GM19239 (cell line): ENCODE data around the gene CRYBA4.
A peak's percentile ranks its signal among the peaks of the same experiment; 100 is the strongest.

ENCODE experiments used
- DNase-seq: peaks from one replicate; pipeline ENCODE4 v3.0.0; 2011; ENCODE audit warnings: low spot score; ENCODE audit not compliant: insufficient read length
- FAIRE-seq: peaks from 2 replicates; lab custom pipeline; 2011; peaks lifted over from hg19 to GRCh38; lab: Jason Lieb, UNC

CRYBA4 gene

GRCh38 chr22:26677217-26677616 lies 55.5 kb downstream of the CRYBA4 start:
- no peak for FAIRE-seq
- no peak for DNase-seq

- FAIRE-seq (peak; percentile 78), DNase-seq (peak; percentile 69)
Measured at GRCh38 chr22:26679003-26679629, 57.4 kb downstream of the CRYBA4 start.
